Left colon (tissue), 2 donors: ENCODE data around the gene RPS14. TPM values are rescaled to one million over a fixed set of nuclear protein-coding genes. Genes with fewer than 3 reads are reported as not detected.
"Not testable (repeated sequence)": the region's sequence is repeated elsewhere in the genome, so short reads cannot be mapped to it uniquely, and the experiment has no call there.

Experiments used
- ATAC-seq: fragments of 200-7000 bp; cut with Tn5 transposase; one replicate; pipeline ENCODE4 v1.9.1; 2020; ENCODE audit warnings: mild to moderate bottlenecking, moderate library complexity
- DNase-seq, 2 donors: peaks; one replicate each; pipeline ENCODE4 v3.0.0-alpha.2; 2020
- intact Hi-C, 2 donors: fragments of 100-400 bp; cut with DNase I in 1 of 2; cut with micrococcal nuclease in 1 of 2; formaldehyde crosslinking; loops; one replicate each; pipeline versions ENCODE4 v1.11.2 to v1.14.0; 2022; cut with DNase I, micrococcal nuclease
- total RNA-seq, 2 donors: library from RNA; stranded (reverse); fragmentation: NEBNext Ultra II Directional; extraction: Animal tissue kit (Norgen Biotek cat#: 25700); gene quantifications; one replicate each; pipeline ENCODE4 v1.2.1, GENCODE V29; 2021
- donor health status: DM: no; HTN: no; CAD: no.
- donor health status: DM: yes; HTN: yes; CAD: no.

The RPS14 gene
- total RNA-seq, 2 donors from 2014 or later, result 1,685 to 1,991 TPM

GRCh38 chr5:150484964-150485692 lies 35.6 kb upstream of the RPS14 start:
- intact Hi-C loops, result no loop called here
- ATAC-seq (no peak), DNase-seq (no peak)

GRCh38 chr5:150481972-150482406 lies 32.5 kb upstream of the RPS14 start:
- DNase-seq, result no peak
- no peak for ATAC-seq
- intact Hi-C loops, result no loop called here

GRCh38 chr5:150481708-150481965 lies 32.1 kb upstream of the RPS14 start:
- no peak for ATAC-seq
- DNase-seq, result no peak
- intact Hi-C loops, result no loop called here

- ATAC-seq (no peak), DNase-seq (no peak)
- intact Hi-C loops, result no loop called here
Measured at GRCh38 chr5:150479416-150479815, 29.9 kb upstream of the RPS14 start.

GRCh38 chr5:150476568-150476967 lies 27.0 kb upstream of the RPS14 start:
- ATAC-seq, DNase-seq, intact Hi-C loops: not testable (repeated sequence)

GRCh38 chr5:150473673-150474358 lies 24.3 kb upstream of the RPS14 start:
- ATAC-seq, result no peak
- intact Hi-C loops, result no loop called here
- DNase-seq, result no peak

GRCh38 chr5:150469718-150470469 lies 20.4 kb upstream of the RPS14 start:
- DNase-seq (no peak), ATAC-seq (no peak)
- intact Hi-C loops, result loop anchor here (10.0 kb wide), 2 partner anchors 75 to 185 kb away; no protein-coding TSS in a partner anchor

GRCh38 chr5:150468206-150468605 lies 18.7 kb upstream of the RPS14 start:
- ATAC-seq, result no peak
- intact Hi-C loops, result loop anchor here (10.0 kb wide), 2 partner anchors 77 to 187 kb away; no protein-coding TSS in a partner anchor

GRCh38 chr5:150465927-150466326 lies 16.4 kb upstream of the RPS14 start:
- DNase-seq (no peak), ATAC-seq (no peak)
- intact Hi-C loops, result loop anchor here (10.0 kb wide), 2 partner anchors 79 to 189 kb away; no protein-coding TSS in a partner anchor

More at GRCh38 chr5:150468206-150468605, 18.7 kb upstream of the RPS14 start:
- DNase-seq, result no peak

GRCh38 chr5:150464554-150465012 lies 15.0 kb upstream of the RPS14 start:
- no peak for DNase-seq
- intact Hi-C loops, result loop anchor here (5.0 to 10.0 kb wide), 3 partner anchors 63 to 190 kb away; no protein-coding TSS in a partner anchor
- no peak for ATAC-seq

GRCh38 chr5:150461231-150461630 lies 11.7 kb upstream of the RPS14 start:
- ATAC-seq (no peak), DNase-seq (peak; percentile 41 to 47)
- intact Hi-C loops, result loop anchor here (5.0 to 10.0 kb wide), 3 partner anchors 66 to 194 kb away; no protein-coding TSS in a partner anchor

GRCh38 chr5:150460781-150461180 lies 11.2 kb upstream of the RPS14 start:
- intact Hi-C loops, result loop anchor here (5.0 to 10.0 kb wide), 3 partner anchors 67 to 194 kb away; no protein-coding TSS in a partner anchor
- DNase-seq, result no peak
- no peak for ATAC-seq

- intact Hi-C loops, result no loop called here
- DNase-seq (peak; percentile 59 to 85), ATAC-seq (peak; percentile 95)
Measured at GRCh38 chr5:150458802-150459557, 9.4 kb upstream of the RPS14 start.

GRCh38 chr5:150457562-150458240 lies 8.2 kb upstream of the RPS14 start:
- no peak for ATAC-seq
- no peak for DNase-seq
- intact Hi-C loops, result no loop called here

GRCh38 chr5:150457121-150457520 lies 7.6 kb upstream of the RPS14 start:
- intact Hi-C loops, result no loop called here
- no peak for ATAC-seq
- DNase-seq, result no peak

GRCh38 chr5:150454492-150455229 lies 5.1 kb upstream of the RPS14 start:
- no peak for ATAC-seq
- no peak for DNase-seq
- intact Hi-C loops, result no loop called here

GRCh38 chr5:150454027-150454426 lies 4.5 kb upstream of the RPS14 start:
- intact Hi-C loops, DNase-seq, ATAC-seq: not testable (repeated sequence)
